ENCODE data around the gene ACTRT2.

ACTRT2 gene

DNA sequence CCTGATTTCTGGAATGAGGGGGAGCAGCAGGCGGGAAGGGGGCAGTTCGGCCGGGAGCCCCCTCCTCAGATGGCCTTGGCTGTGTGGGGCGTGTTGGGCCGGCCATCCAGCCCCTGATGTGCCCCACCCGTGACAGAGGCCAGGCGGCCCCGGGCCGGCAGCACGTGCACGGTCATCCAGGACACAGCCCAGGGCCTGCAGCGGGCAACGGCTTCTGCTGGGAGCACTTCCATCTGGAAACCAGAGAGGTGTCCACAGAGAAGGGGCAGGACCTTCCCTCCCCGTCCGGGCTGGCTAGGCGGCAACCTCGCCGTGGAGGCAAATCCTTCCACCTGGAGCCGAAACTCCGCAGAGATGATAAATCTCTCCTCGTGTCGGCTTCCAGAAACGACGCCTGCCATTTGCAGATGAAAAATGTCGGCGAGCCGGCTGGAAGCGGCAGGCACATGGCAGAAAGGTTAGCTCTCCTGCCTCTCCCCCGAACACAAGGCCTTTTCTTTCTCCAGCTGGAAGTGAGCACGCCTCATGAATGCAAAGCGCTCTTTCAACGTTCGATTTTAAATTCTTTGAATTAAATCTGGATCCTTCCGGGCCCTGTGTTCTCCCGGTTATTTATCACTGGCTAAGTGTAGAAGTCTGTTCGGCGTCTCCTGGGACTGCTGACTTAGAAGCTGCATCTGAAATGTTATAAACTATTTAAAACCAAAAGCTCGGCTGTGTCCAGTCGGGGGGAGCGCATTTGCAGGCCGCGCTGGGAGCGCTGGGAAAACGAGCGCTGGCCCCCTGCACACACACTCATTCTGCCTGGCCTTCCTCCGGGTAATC, 9.4 kb upstream of the ACTRT2 start:
- Histone ChIP-seq H3K27ac (ENCODE audit: low read depth, low read length) (no peak overlapping the region), H3K4ac (ENCODE audit: low read depth, low read length) (no peak overlapping the region), H3K18ac (ENCODE audit: low read length) (no peak overlapping the region), H3K79me1 (ENCODE audit: low read length) (no peaks in the 10 kb centered on the region), H2BK12ac (ENCODE audit: low read length) (no peak overlapping the region), H3K4me3 (ENCODE audit: low read depth, low read length) (no peak overlapping the region), H4K8ac (ENCODE audit: low read depth, low read length) (no peak overlapping the region), H3K9me3 (ENCODE audit: insufficient read depth, low read depth, low read length) (peaks cover 28% of the 10 kb centered on the region), H3K27me3 (ENCODE audit: insufficient read depth, low read length) (no peaks in the 10 kb centered on the region), H2BK120ac (ENCODE audit: insufficient read depth, low read length, poor library complexity) (no peak overlapping the region), H2BK5ac (ENCODE audit: low read depth, low read length, poor library complexity) (no peak overlapping the region), H4K91ac (ENCODE audit: low read depth, low read length) (no peak overlapping the region), H3K9ac (ENCODE audit: low read length) (no peak overlapping the region), H3K4me1 (ENCODE audit: control insufficient read depth in 1 of 2, insufficient read depth in 2 of 2, low read length in 2 of 2) (no peaks in the 10 kb centered on the region), H3K79me2 (ENCODE audit: control insufficient read depth, insufficient read depth, low read length, poor library complexity) (no peaks in the 10 kb centered on the region), H4K12ac (ENCODE audit: low read depth, low read length) (no peak overlapping the region), H3K36me3 (ENCODE audit: control insufficient read depth in 1 of 2, insufficient read depth in 2 of 2, low read length in 2 of 2) (no peaks in the 10 kb centered on the region), H2AK5ac (ENCODE audit: low read length) (no peak overlapping the region), H3K23ac (ENCODE audit: low read length) (no peak overlapping the region), H3K14ac (ENCODE audit: low read length) (no peak overlapping the region), H3K4me2 (ENCODE audit: low read length) (no peak overlapping the region), H2AFZ (ENCODE audit: insufficient read depth, low read length, poor library complexity) (no peak overlapping the region)
- no CpG with 5 or more reads among the region's 46 CpGs for WGBS (ENCODE audit: extremely low coverage, insufficient coverage, insufficient read length)
- no peak for DNase-seq

DNA sequence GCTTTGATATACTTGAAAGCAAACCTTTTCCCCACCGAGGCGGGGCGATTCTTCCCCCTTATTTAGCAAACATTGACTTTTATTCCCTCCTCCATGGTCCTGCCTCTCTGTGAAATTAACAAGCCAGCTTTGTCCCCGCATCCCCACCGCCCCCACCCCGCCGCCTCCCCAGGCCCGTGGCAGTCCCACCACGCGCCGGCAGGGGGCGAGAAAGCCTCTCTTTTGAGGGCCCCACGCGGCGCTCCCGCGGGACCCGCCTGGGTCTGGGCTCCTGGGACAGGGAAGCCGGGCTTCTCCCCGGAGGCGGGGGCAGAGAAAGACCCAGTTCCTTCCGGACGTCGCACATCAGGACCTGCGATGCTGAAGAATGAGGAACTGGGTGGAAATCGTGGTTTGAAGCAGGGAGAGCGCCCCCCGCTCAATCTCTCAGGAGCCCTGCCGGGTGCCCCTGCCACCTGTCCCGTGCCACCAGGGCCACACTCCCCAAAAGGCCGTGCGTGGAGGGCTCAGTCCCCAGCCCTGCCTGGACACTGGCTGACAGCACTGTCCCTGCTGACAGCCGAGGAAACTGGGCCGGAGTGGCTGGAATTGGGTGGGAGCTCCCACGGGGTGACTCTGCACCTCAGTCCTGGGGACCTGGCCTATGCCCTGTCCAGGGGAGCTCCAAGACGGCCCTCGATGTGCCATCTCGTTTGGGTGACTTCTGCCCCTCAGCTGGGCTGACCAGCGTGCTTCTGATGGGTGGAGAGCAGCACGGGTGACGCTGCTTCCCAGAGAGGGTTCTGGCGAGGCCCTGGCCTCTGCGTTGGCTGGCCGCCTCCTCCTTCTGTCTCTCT, 8.6 kb upstream of the ACTRT2 start:
- Histone ChIP-seq H3K4me3 (ENCODE audit: low read depth, low read length) (no peak overlapping the region), H3K23ac (ENCODE audit: low read length) (no peak overlapping the region), H2BK120ac (ENCODE audit: insufficient read depth, low read length, poor library complexity) (no peak overlapping the region), H2BK12ac (ENCODE audit: low read length) (no peak overlapping the region), H3K79me2 (ENCODE audit: control insufficient read depth, insufficient read depth, low read length, poor library complexity) (no peaks in the 10 kb centered on the region), H3K4me2 (ENCODE audit: low read length) (no peak overlapping the region), H3K79me1 (ENCODE audit: low read length) (no peaks in the 10 kb centered on the region), H4K91ac (ENCODE audit: low read depth, low read length) (no peak overlapping the region), H3K4ac (ENCODE audit: low read depth, low read length) (no peak overlapping the region), H3K14ac (ENCODE audit: low read length) (no peak overlapping the region), H3K18ac (ENCODE audit: low read length) (no peak overlapping the region), H3K27ac (ENCODE audit: low read depth, low read length) (no peak overlapping the region), H3K9me3 (ENCODE audit: insufficient read depth, low read depth, low read length) (peaks cover 26% of the 10 kb centered on the region), H3K27me3 (ENCODE audit: insufficient read depth, low read length) (no peaks in the 10 kb centered on the region), H2BK5ac (ENCODE audit: low read depth, low read length, poor library complexity) (no peak overlapping the region), H4K12ac (ENCODE audit: low read depth, low read length) (no peak overlapping the region), H3K9ac (ENCODE audit: low read length) (no peak overlapping the region), H2AK5ac (ENCODE audit: low read length) (no peak overlapping the region), H3K4me1 (ENCODE audit: control insufficient read depth in 1 of 2, insufficient read depth in 2 of 2, low read length in 2 of 2) (no peaks in the 10 kb centered on the region), H4K8ac (ENCODE audit: low read depth, low read length) (no peak overlapping the region), H2AFZ (ENCODE audit: insufficient read depth, low read length, poor library complexity) (no peak overlapping the region), H3K36me3 (ENCODE audit: control insufficient read depth in 1 of 2, insufficient read depth in 2 of 2, low read length in 2 of 2) (no peaks in the 10 kb centered on the region)
- no CpG with 5 or more reads among the region's 44 CpGs for WGBS (ENCODE audit: extremely low coverage, insufficient coverage, insufficient read length)
- no peak for DNase-seq

DNA sequence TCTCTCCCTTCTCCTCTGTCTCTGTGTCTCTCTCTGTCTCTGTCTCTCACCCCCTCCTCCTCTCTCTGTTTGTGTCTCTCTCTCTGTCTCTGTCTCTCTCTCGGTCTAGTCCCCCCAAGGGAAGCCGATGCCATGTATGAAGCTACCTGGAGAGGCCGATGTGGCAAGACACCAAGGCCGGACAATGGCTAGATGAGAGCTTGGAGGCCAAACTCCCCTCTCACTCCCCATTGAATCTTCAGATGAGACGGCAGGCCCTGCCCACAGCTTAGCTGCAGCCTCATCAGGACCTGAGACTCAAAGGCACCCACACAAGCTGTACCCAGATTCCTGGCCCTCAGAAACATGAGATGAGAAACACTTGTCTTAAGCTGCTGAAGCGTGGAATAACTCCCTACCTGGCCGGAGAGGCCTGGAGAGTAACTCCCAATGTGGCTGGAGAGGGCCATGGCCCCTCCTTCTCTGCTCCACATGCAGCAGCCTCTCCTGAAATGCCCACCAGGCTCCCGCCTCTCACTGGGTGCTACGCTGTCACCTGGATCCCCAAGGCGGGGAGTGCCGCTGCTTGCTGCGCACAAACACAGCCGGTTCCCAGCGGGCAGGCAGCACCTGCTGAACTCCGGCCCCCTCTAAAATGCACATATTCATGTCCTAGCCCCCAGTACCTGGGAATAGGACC, 7.8 kb upstream of the ACTRT2 start:
- Histone ChIP-seq H3K4me2 (ENCODE audit: low read length) (no peak overlapping the region), H3K9me3 (ENCODE audit: insufficient read depth, low read depth, low read length) (peaks cover 26% of the 10 kb centered on the region), H4K91ac (ENCODE audit: low read depth, low read length) (no peak overlapping the region), H2BK5ac (ENCODE audit: low read depth, low read length, poor library complexity) (no peak overlapping the region), H3K4me1 (ENCODE audit: control insufficient read depth in 1 of 2, insufficient read depth in 2 of 2, low read length in 2 of 2) (no peaks in the 10 kb centered on the region), H3K23ac (ENCODE audit: low read length) (no peak overlapping the region), H3K4ac (ENCODE audit: low read depth, low read length) (no peak overlapping the region), H3K18ac (ENCODE audit: low read length) (no peak overlapping the region), H2BK120ac (ENCODE audit: insufficient read depth, low read length, poor library complexity) (no peak overlapping the region), H2AK5ac (ENCODE audit: low read length) (no peak overlapping the region), H2AFZ (ENCODE audit: insufficient read depth, low read length, poor library complexity) (no peak overlapping the region), H3K14ac (ENCODE audit: low read length) (no peak overlapping the region), H2BK12ac (ENCODE audit: low read length) (no peak overlapping the region), H3K27ac (ENCODE audit: low read depth, low read length) (no peak overlapping the region), H4K12ac (ENCODE audit: low read depth, low read length) (no peak overlapping the region), H4K8ac (ENCODE audit: low read depth, low read length) (no peak overlapping the region), H3K36me3 (ENCODE audit: control insufficient read depth in 1 of 2, insufficient read depth in 2 of 2, low read length in 2 of 2) (no peaks in the 10 kb centered on the region), H3K79me2 (ENCODE audit: control insufficient read depth, insufficient read depth, low read length, poor library complexity) (no peaks in the 10 kb centered on the region), H3K27me3 (ENCODE audit: insufficient read depth, low read length) (no peaks in the 10 kb centered on the region), H3K9ac (ENCODE audit: low read length) (no peak overlapping the region), H3K79me1 (ENCODE audit: low read length) (no peaks in the 10 kb centered on the region), H3K4me3 (ENCODE audit: low read depth, low read length) (no peak overlapping the region)
- WGBS (ENCODE audit: extremely low coverage, insufficient coverage, insufficient read length), result no CpG with 5 or more reads among the region's 15 CpGs
- DNase-seq, result no peak

GRCh38 chr1:3014050-3014440, 7.2 kb upstream of the ACTRT2 start:
- Histone ChIP-seq H3K23ac (ENCODE audit: low read length) (no peak overlapping the region), H2BK12ac (ENCODE audit: low read length) (no peak overlapping the region), H3K4ac (ENCODE audit: low read depth, low read length) (no peak overlapping the region), H3K27me3 (ENCODE audit: insufficient read depth, low read length) (no peaks in the 10 kb centered on the region), H3K27ac (ENCODE audit: low read depth, low read length) (no peak overlapping the region), H2BK5ac (ENCODE audit: low read depth, low read length, poor library complexity) (no peak overlapping the region), H3K14ac (ENCODE audit: low read length) (no peak overlapping the region), H3K79me1 (ENCODE audit: low read length) (no peaks in the 10 kb centered on the region), H3K9me3 (ENCODE audit: insufficient read depth, low read depth, low read length) (peaks cover 27% of the 10 kb centered on the region), H4K91ac (ENCODE audit: low read depth, low read length) (no peak overlapping the region), H2AK5ac (ENCODE audit: low read length) (no peak overlapping the region), H4K12ac (ENCODE audit: low read depth, low read length) (no peak overlapping the region), H4K8ac (ENCODE audit: low read depth, low read length) (no peak overlapping the region), H3K36me3 (ENCODE audit: control insufficient read depth in 1 of 2, insufficient read depth in 2 of 2, low read length in 2 of 2) (no peaks in the 10 kb centered on the region), H3K79me2 (ENCODE audit: control insufficient read depth, insufficient read depth, low read length, poor library complexity) (no peaks in the 10 kb centered on the region), H2BK120ac (ENCODE audit: insufficient read depth, low read length, poor library complexity) (no peak overlapping the region), H2AFZ (ENCODE audit: insufficient read depth, low read length, poor library complexity) (no peak overlapping the region), H3K18ac (ENCODE audit: low read length) (no peak overlapping the region), H3K9ac (ENCODE audit: low read length) (no peak overlapping the region), H3K4me2 (ENCODE audit: low read length) (no peak overlapping the region), H3K4me1 (ENCODE audit: control insufficient read depth in 1 of 2, insufficient read depth in 2 of 2, low read length in 2 of 2) (no peaks in the 10 kb centered on the region), H3K4me3 (ENCODE audit: low read depth, low read length) (no peak overlapping the region)
- no CpG with 5 or more reads among the region's 10 CpGs for WGBS (ENCODE audit: extremely low coverage, insufficient coverage, insufficient read length)
- DNase-seq, result no peak
